ENCODE measurements around the gene USP47.

USP47 gene

DNA sequence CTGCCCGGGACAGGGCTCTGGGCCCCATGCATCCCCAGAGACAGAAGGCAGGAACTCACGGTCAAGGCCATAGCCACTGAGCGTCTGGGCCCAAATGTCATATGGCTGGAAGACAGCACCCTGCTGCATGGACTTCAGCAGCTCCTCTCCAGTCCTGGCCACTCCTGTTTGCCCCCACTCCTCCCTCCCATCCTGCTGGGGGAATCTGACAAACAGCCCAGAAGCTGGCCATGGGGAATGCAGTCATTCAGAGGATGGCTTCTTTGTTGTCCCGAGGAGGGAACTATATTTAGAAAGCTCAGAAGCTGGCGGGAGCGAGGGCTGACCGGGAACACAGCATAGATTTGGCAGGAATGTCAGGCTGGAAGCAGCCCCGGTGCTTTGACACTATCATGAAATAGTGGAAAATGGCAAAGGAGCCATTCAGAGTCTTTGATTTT is 131.6 kb downstream of the USP47 start:
- no peak overlapping the region for H3K4me3 ChIP-seq (ENCODE audit: low read depth, low read length)
- TF ChIP-seq, protein P1, sequence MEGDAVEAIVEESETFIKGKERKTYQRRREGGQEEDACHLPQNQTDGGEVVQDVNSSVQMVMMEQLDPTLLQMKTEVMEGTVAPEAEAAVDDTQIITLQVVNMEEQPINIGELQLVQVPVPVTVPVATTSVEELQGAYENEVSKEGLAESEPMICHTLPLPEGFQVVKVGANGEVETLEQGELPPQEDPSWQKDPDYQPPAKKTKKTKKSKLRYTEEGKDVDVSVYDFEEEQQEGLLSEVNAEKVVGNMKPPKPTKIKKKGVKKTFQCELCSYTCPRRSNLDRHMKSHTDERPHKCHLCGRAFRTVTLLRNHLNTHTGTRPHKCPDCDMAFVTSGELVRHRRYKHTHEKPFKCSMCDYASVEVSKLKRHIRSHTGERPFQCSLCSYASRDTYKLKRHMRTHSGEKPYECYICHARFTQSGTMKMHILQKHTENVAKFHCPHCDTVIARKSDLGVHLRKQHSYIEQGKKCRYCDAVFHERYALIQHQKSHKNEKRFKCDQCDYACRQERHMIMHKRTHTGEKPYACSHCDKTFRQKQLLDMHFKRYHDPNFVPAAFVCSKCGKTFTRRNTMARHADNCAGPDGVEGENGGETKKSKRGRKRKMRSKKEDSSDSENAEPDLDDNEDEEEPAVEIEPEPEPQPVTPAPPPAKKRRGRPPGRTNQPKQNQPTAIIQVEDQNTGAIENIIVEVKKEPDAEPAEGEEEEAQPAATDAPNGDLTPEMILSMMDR (conservative IDR thresholded peaks at IDR 0.05; ENCODE audit: low read depth, low read length): no peak
- peak; percentile 36 for DNase-seq (ENCODE audit: low read depth)

DNA sequence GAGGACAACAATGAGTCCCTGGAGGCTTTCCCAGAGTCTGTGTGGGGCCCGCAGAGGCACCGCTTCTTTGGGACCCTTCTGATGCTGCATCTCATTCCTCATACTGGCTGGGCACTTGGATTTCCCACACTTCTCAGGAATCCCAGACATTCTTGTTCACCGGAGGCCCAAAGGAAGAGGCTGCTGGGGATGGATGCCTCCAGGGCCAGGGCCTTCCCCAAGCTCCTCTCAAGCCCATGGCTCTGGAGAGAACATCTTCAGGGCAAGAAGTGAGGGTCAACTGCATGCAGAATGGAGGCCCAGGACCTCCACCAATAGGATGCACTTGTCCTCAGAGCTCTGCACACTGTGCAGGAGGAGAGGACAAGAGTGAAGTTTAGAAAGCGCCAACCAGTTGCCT is 132.1 kb downstream of the USP47 start:
- no peak for DNase-seq (ENCODE audit: low read depth)
- no peak overlapping the region for H3K4me3 ChIP-seq (ENCODE audit: low read depth, low read length)
- TF ChIP-seq, protein P1 (conservative IDR thresholded peaks at IDR 0.05; ENCODE audit: low read depth, low read length): no peak

- TF ChIP-seq, protein P1 (conservative IDR thresholded peaks at IDR 0.05; ENCODE audit: low read depth, low read length): no peak
- no peak for DNase-seq (ENCODE audit: low read depth)
- no peak overlapping the region for H3K4me3 ChIP-seq (ENCODE audit: low read depth, low read length)
Observed at GRCh38 chr11:11975201-11976092, 133.7 kb downstream of the USP47 start.

GRCh38 chr11:11976481-11977127 is 134.8 kb downstream of the USP47 start:
- TF ChIP-seq, protein P1 (conservative IDR thresholded peaks at IDR 0.05; ENCODE audit: low read depth, low read length): no peak
- H3K4me3 ChIP-seq (ENCODE audit: low read depth, low read length): no peak overlapping the region
- DNase-seq (ENCODE audit: low read depth): no peak

DNA sequence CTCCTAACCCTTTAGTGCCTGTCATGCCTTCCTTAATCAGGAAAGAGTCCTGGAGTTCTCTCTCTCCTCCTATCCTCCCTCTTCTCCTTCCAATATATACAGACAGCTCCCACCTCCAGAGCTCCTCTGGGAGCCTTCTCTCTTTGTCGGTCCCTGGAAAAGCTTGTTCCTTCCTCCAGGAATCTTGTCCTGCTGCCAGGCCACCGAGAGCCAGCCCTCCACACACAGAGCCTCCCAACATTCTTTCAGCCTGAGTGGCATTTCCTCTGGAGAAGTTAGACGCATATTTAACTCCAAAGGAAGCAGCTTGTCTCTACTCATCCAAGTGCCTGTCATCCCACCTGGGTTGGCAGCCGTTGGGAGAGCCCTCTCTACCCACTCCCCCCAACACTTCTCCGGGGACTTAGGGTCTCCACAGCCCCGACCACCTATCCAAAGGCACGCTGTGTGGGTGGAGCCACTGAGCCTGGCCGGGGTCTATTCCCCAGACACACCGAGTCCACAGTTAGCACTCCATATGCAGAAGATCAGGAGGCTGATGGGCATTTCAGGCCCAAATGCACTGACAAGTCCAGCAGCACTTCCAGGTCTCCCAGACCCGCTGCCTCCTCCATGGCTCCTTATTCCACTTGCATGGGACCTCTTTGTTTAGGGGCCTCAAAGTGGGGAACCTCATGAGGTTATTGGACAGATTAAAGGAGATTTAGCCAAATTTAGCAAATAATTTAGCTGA is 135.6 kb downstream of the USP47 start:
- TF ChIP-seq, protein P1 (conservative IDR thresholded peaks at IDR 0.05; ENCODE audit: low read depth, low read length): no peak
- no peak overlapping the region for H3K4me3 ChIP-seq (ENCODE audit: low read depth, low read length)
- DNase-seq (ENCODE audit: low read depth): peak; percentile 66

DNA sequence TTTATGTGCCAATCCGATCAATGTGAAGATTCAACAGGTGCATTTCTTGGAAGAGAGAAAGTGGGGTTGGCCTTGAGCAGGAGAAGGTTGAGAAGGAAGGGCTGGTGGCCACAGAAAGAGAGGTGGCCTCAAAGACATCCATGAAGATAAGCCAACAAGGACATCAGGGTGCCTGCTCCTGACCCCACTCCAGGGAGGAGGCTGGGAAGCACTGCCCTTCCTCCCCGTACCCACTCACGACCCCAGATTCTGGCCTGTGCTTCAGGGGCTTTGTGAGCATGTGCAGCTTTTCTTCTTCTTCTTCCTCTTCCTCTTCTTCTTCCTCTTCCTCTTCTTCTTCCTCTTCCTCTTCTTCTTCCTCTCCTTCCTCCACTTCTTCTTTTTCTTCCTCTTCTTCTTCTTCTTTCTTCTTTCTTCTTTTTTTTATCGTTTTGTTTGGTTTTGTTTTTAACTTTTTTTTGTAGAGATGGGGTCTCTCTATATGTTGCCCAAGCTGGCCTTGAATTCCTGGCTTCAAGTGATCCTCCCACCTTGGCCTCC is 136.4 kb downstream of the USP47 start:
- no peak overlapping the region for H3K4me3 ChIP-seq (ENCODE audit: low read depth, low read length)
- DNase-seq (ENCODE audit: low read depth): no peak
- TF ChIP-seq, protein P1 (conservative IDR thresholded peaks at IDR 0.05; ENCODE audit: low read depth, low read length): no peak
